Thyroid gland (tissue), 4 donors: ENCODE results near the gene ADCY10.

ENCODE experiments used
- CTCF ChIP-seq, 6 experiments: fragments of 200-600 bp in 3 of 6; fragments of 450-650 bp in 3 of 6; sonication (generic) in 3 of 6; IDR thresholded peaks; one replicate each; pipeline ENCODE4 v1.5.1; 2016 to 2019; ENCODE audit warnings: antibody characterized with exemption in 6 of 6, mild to moderate bottlenecking in 2 of 6, inconsistent platforms in 1 of 6, moderate library complexity in 1 of 6
- POLR2A ChIP-seq, 2 donors: fragments of 450-650 bp; IDR thresholded peaks; one replicate each; pipeline ENCODE4 v1.6.1; 2017; ENCODE audit warnings: antibody characterized with exemption in 2 of 2, mild to moderate bottlenecking in 2 of 2, moderate library complexity in 1 of 2

GRCh38 chr1:167775178-167775577 lies 138.8 kb downstream of the ADCY10 start:
- no peak for TF ChIP-seq CTCF (IDR thresholded peaks at IDR 0.05)
- no peak for TF ChIP-seq POLR2A (IDR thresholded peaks at IDR 0.05)
